MM.1S (cell line): ENCODE data around the gene TMIGD3.

Source experiments
- DNase-seq: peaks from one replicate; pipeline ENCODE4 v3.0.0-alpha.2; 2015
- H2AFZ ChIP-seq: fragments of 300-600 bp; sonication (generic); 2 replicates; pipeline ENCODE4 v1.6.0; 2016; ENCODE audit warnings: antibody characterized with exemption, low read length
- H3F3A ChIP-seq: fragments of 300-600 bp; sonication (generic); 2 replicates; pipeline ENCODE4 v1.6.1; 2016; ENCODE audit warnings: mild to moderate bottlenecking, antibody characterized with exemption, low read length, moderate library complexity, mixed read lengths; ENCODE audit not compliant: insufficient read depth
- H3K27ac ChIP-seq: fragments of 300-600 bp; sonication (generic); 2 replicates; pipeline ENCODE4 v1.5.1; 2016; ENCODE audit warnings: mild to moderate bottlenecking, low read length
- H3K27me3 ChIP-seq: fragments of 300-600 bp; sonication (generic); replicated peaks from 2 replicates; pipeline ENCODE4 v1.6.0; 2016; ENCODE audit warnings: low read length; ENCODE audit not compliant: insufficient read depth
- H3K36me3 ChIP-seq: fragments of 300-600 bp; sonication (generic); replicated peaks from 2 replicates; pipeline ENCODE4 v1.6.1; 2016; ENCODE audit warnings: mild to moderate bottlenecking, low read length, mixed read lengths; ENCODE audit not compliant: insufficient read depth
- H3K4me1 ChIP-seq: fragments of 300-600 bp; sonication (generic); 2 replicates; pipeline ENCODE4 v1.6.1; 2016; ENCODE audit warnings: low read length, mixed read lengths
- H3K4me2 ChIP-seq: fragments of 300-600 bp; sonication (generic); 2 replicates; pipeline ENCODE4 v1.6.0; 2016; ENCODE audit warnings: low read depth, low read length
- H3K4me3 ChIP-seq: fragments of 300-600 bp; sonication (generic); 2 replicates; pipeline ENCODE4 v1.5.1; 2016; ENCODE audit warnings: low read length, mixed read lengths
- H3K79me2 ChIP-seq: fragments of 300-600 bp; sonication (generic); 2 replicates; pipeline ENCODE4 v1.6.1; 2016; ENCODE audit warnings: mixed run types, low read length, mixed read lengths
- H3K9ac ChIP-seq: fragments of 300-600 bp; sonication (generic); 2 replicates; pipeline ENCODE4 v1.6.1; 2016; ENCODE audit warnings: low read length, mixed read lengths
- H3K9me2 ChIP-seq: fragments of 300-600 bp; sonication (generic); replicated peaks from 2 replicates; pipeline ENCODE4 v1.6.1; 2016; ENCODE audit warnings: mild to moderate bottlenecking, low read length, mixed read lengths; ENCODE audit not compliant: insufficient read depth
- H3K9me3 ChIP-seq: fragments of 300-600 bp; sonication (generic); replicated peaks from 2 replicates; pipeline ENCODE4 v1.6.1; 2016; ENCODE audit warnings: mild to moderate bottlenecking, low read length, mixed read lengths; ENCODE audit not compliant: insufficient read depth
- H4K20me1 ChIP-seq: fragments of 300-600 bp; sonication (generic); 2 replicates; pipeline ENCODE4 v1.6.1; 2016; ENCODE audit warnings: mild to moderate bottlenecking, low read length, moderate library complexity, mixed read lengths; ENCODE audit not compliant: insufficient read depth
- CTCF ChIP-seq: fragments of 300-600 bp; sonication (generic); IDR thresholded peaks from 2 replicates; pipeline ENCODE4 v1.5.1; 2016; ENCODE audit warnings: antibody characterized with exemption, low read length, mixed read lengths
- EZH2 ChIP-seq: fragments of 300-600 bp; sonication (generic); optimal IDR thresholded peaks from 2 replicates; pipeline ENCODE3; 2017; ENCODE audit warnings: low read depth, mild to moderate bottlenecking, antibody characterized with exemption, low read length, mixed read lengths
- EZH2phosphoT487 ChIP-seq: fragments of 300-600 bp; sonication (generic); IDR thresholded peaks from 2 replicates; pipeline ENCODE4 v1.6.1; 2018; ENCODE audit warnings: antibody characterized with exemption, low read length

The TMIGD3 gene

GRCh38 chr1:111467865-111468716 is 35.3 kb downstream of the TMIGD3 start:
- Histone ChIP-seq H3K4me1 (no peaks in the 10 kb centered on the region), H3F3A (no peaks in the 10 kb centered on the region), H3K27ac (no peak overlapping the region), H3K36me3 (no peaks in the 10 kb centered on the region), H3K27me3 (no peaks in the 10 kb centered on the region), H4K20me1 (no peaks in the 10 kb centered on the region), H2AFZ (no peak overlapping the region), H3K9me2 (no peaks in the 10 kb centered on the region), H3K79me2 (no peaks in the 10 kb centered on the region), H3K9me3 (no peaks in the 10 kb centered on the region), H3K4me2 (no peak overlapping the region), H3K4me3 (no peak overlapping the region), H3K9ac (no peak overlapping the region)
- TF ChIP-seq EZH2phosphoT487 (no peak), EZH2 (no peak), CTCF (no peak)
- no peak for DNase-seq

GRCh38 chr1:111466480-111466879 is 37.0 kb downstream of the TMIGD3 start:
- Histone ChIP-seq H3K9ac (no peak overlapping the region), H3K9me2 (no peaks in the 10 kb centered on the region), H3K36me3 (no peaks in the 10 kb centered on the region), H3K4me3 (no peak overlapping the region), H2AFZ (no peak overlapping the region), H3K9me3 (no peaks in the 10 kb centered on the region), H3K4me1 (no peaks in the 10 kb centered on the region), H3K4me2 (no peak overlapping the region), H3K27ac (no peak overlapping the region), H4K20me1 (no peaks in the 10 kb centered on the region), H3K27me3 (no peaks in the 10 kb centered on the region), H3F3A (no peaks in the 10 kb centered on the region), H3K79me2 (no peaks in the 10 kb centered on the region)
- no peak for DNase-seq
- no peak for TF ChIP-seq EZH2phosphoT487
- no peak for TF ChIP-seq CTCF
- no peak for TF ChIP-seq EZH2

- no peak for DNase-seq
- Histone ChIP-seq H3K9ac (no peak overlapping the region), H3K9me3 (no peaks in the 10 kb centered on the region), H3K27me3 (no peaks in the 10 kb centered on the region), H3K4me1 (no peaks in the 10 kb centered on the region), H4K20me1 (no peaks in the 10 kb centered on the region), H3K79me2 (no peaks in the 10 kb centered on the region), H3K4me3 (no peak overlapping the region), H2AFZ (no peak overlapping the region), H3K4me2 (no peak overlapping the region), H3K9me2 (no peaks in the 10 kb centered on the region), H3K27ac (no peak overlapping the region), H3K36me3 (no peaks in the 10 kb centered on the region), H3F3A (no peaks in the 10 kb centered on the region)
- TF ChIP-seq EZH2phosphoT487 (no peak), EZH2 (no peak), CTCF (no peak)
Observed at GRCh38 chr1:111465754-111466153, 37.7 kb downstream of the TMIGD3 start.
